ENCODE measurements around the gene GK.

GK gene

DNA sequence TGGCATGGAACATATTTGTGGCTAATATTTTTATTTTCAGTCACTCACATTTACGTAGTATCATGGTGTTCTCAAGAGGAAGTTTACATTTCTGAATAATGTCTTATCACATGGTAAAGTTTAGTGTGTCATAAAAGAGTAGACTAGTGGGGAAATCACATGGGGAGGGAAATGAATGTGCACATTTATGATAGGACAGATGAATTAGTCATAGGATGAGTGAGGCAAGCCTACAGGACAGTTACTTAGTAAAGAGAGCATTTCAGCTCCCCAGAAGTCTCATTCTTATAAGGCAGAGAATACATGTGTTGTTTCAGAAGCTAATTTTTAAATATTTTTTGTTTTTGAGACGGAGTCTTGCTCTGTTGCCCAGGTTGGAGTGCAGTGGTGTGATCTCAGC is 6.2 kb downstream of the GK start:
- H2AK5ac ChIP-seq (ENCODE audit: low read length): no peak overlapping the region
- H3K4me2 ChIP-seq (ENCODE audit: low read length): no peak overlapping the region
- no peaks in the 10 kb centered on the region for H3K9me3 ChIP-seq (ENCODE audit: insufficient read depth, low read depth, low read length)
- no peaks in the 10 kb centered on the region for H3K79me2 ChIP-seq (ENCODE audit: control insufficient read depth, insufficient read depth, low read length, poor library complexity)
- H3K27ac ChIP-seq (ENCODE audit: low read depth, low read length): no peak overlapping the region
- H3K18ac ChIP-seq (ENCODE audit: low read length): no peak overlapping the region
- H3K4ac ChIP-seq (ENCODE audit: low read depth, low read length): no peak overlapping the region
- DNase-seq: peak; percentile 7 to 29
- H2BK5ac ChIP-seq (ENCODE audit: low read depth, low read length, poor library complexity): no peak overlapping the region
- no peak overlapping the region for H2BK120ac ChIP-seq (ENCODE audit: insufficient read depth, low read length, poor library complexity)
- no peak overlapping the region for H4K91ac ChIP-seq (ENCODE audit: low read depth, low read length)
- no peaks in the 10 kb centered on the region for H3K27me3 ChIP-seq (ENCODE audit: insufficient read depth, low read length)
- no peak overlapping the region for H2AFZ ChIP-seq (ENCODE audit: insufficient read depth, low read length, poor library complexity)
- no peak overlapping the region for H2BK12ac ChIP-seq (ENCODE audit: low read length)
- no peak overlapping the region for H3K23ac ChIP-seq (ENCODE audit: low read length)
- H3K9ac ChIP-seq (ENCODE audit: low read length): no peak overlapping the region
- no CpG with 5 or more reads among the region's 2 CpGs for WGBS (ENCODE audit: extremely low coverage, insufficient coverage, insufficient read length)
- H3K4me3 ChIP-seq (ENCODE audit: low read depth, low read length): no peak overlapping the region
- no peak overlapping the region for H4K8ac ChIP-seq (ENCODE audit: low read depth, low read length)
- H3K36me3 ChIP-seq (ENCODE audit: control insufficient read depth in 1 of 2, insufficient read depth in 2 of 2, low read length in 2 of 2): no peaks in the 10 kb centered on the region
- H3K79me1 ChIP-seq (ENCODE audit: low read length): no peaks in the 10 kb centered on the region
- no peaks in the 10 kb centered on the region for H3K4me1 ChIP-seq (ENCODE audit: control insufficient read depth in 1 of 2, insufficient read depth in 2 of 2, low read length in 2 of 2)
- no peak overlapping the region for H4K12ac ChIP-seq (ENCODE audit: low read depth, low read length)
- no peak overlapping the region for H3K14ac ChIP-seq (ENCODE audit: low read length)

DNA sequence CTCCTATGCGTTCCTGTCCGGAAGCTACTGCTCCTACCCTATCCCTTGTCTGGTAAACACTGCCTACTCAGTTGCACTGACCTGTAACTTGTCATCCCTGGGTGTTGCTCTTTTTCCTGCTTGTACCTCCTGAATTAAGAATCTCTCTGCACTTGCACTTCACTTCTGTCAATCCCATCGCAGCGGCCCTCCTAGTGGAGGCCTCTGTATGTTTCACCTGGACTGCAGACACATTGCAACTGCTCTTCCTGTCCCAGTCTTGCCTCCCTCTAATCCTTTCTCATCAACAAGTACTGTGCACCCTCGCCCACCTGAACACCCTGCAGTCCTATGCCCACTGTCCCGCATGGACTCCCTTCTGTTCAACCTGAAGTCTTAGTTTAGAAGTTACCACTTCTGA is 8.0 kb downstream of the GK start:
- Histone ChIP-seq H3K9me3 (ENCODE audit: insufficient read depth, low read depth, low read length) (no peaks in the 10 kb centered on the region), H3K18ac (ENCODE audit: low read length) (no peak overlapping the region), H4K91ac (ENCODE audit: low read depth, low read length) (no peak overlapping the region), H2AK5ac (ENCODE audit: low read length) (no peak overlapping the region), H3K79me2 (ENCODE audit: control insufficient read depth, insufficient read depth, low read length, poor library complexity) (no peaks in the 10 kb centered on the region), H2BK12ac (ENCODE audit: low read length) (no peak overlapping the region), H3K14ac (ENCODE audit: low read length) (no peak overlapping the region), H3K4me3 (ENCODE audit: low read depth, low read length) (no peak overlapping the region), H4K8ac (ENCODE audit: low read depth, low read length) (no peak overlapping the region), H4K12ac (ENCODE audit: low read depth, low read length) (no peak overlapping the region), H2BK120ac (ENCODE audit: insufficient read depth, low read length, poor library complexity) (no peak overlapping the region), H2AFZ (ENCODE audit: insufficient read depth, low read length, poor library complexity) (no peak overlapping the region), H3K9ac (ENCODE audit: low read length) (no peak overlapping the region), H3K23ac (ENCODE audit: low read length) (no peak overlapping the region), H3K4me2 (ENCODE audit: low read length) (no peak overlapping the region), H3K79me1 (ENCODE audit: low read length) (no peaks in the 10 kb centered on the region), H3K27me3 (ENCODE audit: insufficient read depth, low read length) (no peaks in the 10 kb centered on the region), H3K36me3 (ENCODE audit: control insufficient read depth in 1 of 2, insufficient read depth in 2 of 2, low read length in 2 of 2) (no peaks in the 10 kb centered on the region), H3K4ac (ENCODE audit: low read depth, low read length) (no peak overlapping the region), H2BK5ac (ENCODE audit: low read depth, low read length, poor library complexity) (no peak overlapping the region), H3K27ac (ENCODE audit: low read depth, low read length) (no peak overlapping the region), H3K4me1 (ENCODE audit: control insufficient read depth in 1 of 2, insufficient read depth in 2 of 2, low read length in 2 of 2) (no peaks in the 10 kb centered on the region)
- no CpG with 5 or more reads among the region's 6 CpGs for WGBS (ENCODE audit: extremely low coverage, insufficient coverage, insufficient read length)
- no peak for DNase-seq

DNA sequence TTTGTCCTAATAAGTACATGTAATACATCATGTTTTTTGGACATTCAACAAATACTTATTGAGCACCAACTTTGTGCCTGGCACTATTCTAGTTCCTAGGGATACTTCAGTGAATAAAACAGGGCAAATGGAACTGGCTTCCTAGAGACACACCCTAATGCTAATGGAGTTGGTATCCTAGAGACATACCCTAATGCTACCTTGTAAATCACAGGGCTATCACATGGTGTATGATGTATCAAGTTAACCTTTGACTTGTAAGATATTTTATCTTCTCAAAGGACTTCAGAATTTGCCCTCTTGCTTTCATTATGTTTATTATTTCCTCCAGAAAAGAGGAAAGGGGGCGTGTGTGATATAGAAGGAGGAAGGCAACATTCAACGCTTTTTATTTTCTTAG is 10.1 kb downstream of the GK start:
- H3K9ac ChIP-seq (ENCODE audit: low read length): no peak overlapping the region
- no peak overlapping the region for H3K14ac ChIP-seq (ENCODE audit: low read length)
- no peaks in the 10 kb centered on the region for H3K4me1 ChIP-seq (ENCODE audit: control insufficient read depth in 1 of 2, insufficient read depth in 2 of 2, low read length in 2 of 2)
- no peak overlapping the region for H3K4me2 ChIP-seq (ENCODE audit: low read length)
- no peak overlapping the region for H2BK12ac ChIP-seq (ENCODE audit: low read length)
- H2AK5ac ChIP-seq (ENCODE audit: low read length): no peak overlapping the region
- H3K27me3 ChIP-seq (ENCODE audit: insufficient read depth, low read length): no peaks in the 10 kb centered on the region
- no peak overlapping the region for H4K12ac ChIP-seq (ENCODE audit: low read depth, low read length)
- no peak overlapping the region for H3K4ac ChIP-seq (ENCODE audit: low read depth, low read length)
- no peak overlapping the region for H3K23ac ChIP-seq (ENCODE audit: low read length)
- DNase-seq: no peak
- no peak overlapping the region for H3K4me3 ChIP-seq (ENCODE audit: low read depth, low read length)
- H3K36me3 ChIP-seq (ENCODE audit: control insufficient read depth in 1 of 2, insufficient read depth in 2 of 2, low read length in 2 of 2): no peaks in the 10 kb centered on the region
- no peak overlapping the region for H2BK120ac ChIP-seq (ENCODE audit: insufficient read depth, low read length, poor library complexity)
- no peak overlapping the region for H3K27ac ChIP-seq (ENCODE audit: low read depth, low read length)
- H3K79me1 ChIP-seq (ENCODE audit: low read length): no peaks in the 10 kb centered on the region
- H4K91ac ChIP-seq (ENCODE audit: low read depth, low read length): no peak overlapping the region
- H2AFZ ChIP-seq (ENCODE audit: insufficient read depth, low read length, poor library complexity): no peak overlapping the region
- H2BK5ac ChIP-seq (ENCODE audit: low read depth, low read length, poor library complexity): no peak overlapping the region
- no peak overlapping the region for H4K8ac ChIP-seq (ENCODE audit: low read depth, low read length)
- H3K18ac ChIP-seq (ENCODE audit: low read length): no peak overlapping the region
- no peaks in the 10 kb centered on the region for H3K9me3 ChIP-seq (ENCODE audit: insufficient read depth, low read depth, low read length)
- no CpG with 5 or more reads among the region's 2 CpGs for WGBS (ENCODE audit: extremely low coverage, insufficient coverage, insufficient read length)
- H3K79me2 ChIP-seq (ENCODE audit: control insufficient read depth, insufficient read depth, low read length, poor library complexity): no peaks in the 10 kb centered on the region

DNA sequence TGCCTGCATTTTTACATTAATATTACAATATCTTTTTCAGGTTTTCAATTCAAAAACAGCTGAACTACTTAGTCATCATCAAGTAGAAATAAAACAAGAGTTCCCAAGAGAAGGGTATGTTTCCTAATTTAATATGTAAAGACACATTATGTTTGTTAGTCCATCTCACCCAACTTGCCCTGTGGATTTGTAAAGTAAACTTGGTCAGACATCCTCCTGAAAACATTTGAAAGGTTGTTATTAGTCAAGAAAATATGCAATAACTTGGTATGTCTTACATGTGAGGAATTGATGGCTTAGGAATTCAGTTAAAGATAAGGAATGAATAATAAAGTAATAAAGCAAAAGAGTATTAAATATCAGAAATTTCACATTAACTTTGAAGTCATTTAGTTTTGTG is 12.2 kb downstream of the GK start:
- no peak overlapping the region for H2BK120ac ChIP-seq (ENCODE audit: insufficient read depth, low read length, poor library complexity)
- H4K12ac ChIP-seq (ENCODE audit: low read depth, low read length): no peak overlapping the region
- H3K27ac ChIP-seq (ENCODE audit: low read depth, low read length): no peak overlapping the region
- no peak overlapping the region for H3K9ac ChIP-seq (ENCODE audit: low read length)
- no peak overlapping the region for H2AFZ ChIP-seq (ENCODE audit: insufficient read depth, low read length, poor library complexity)
- H3K4me3 ChIP-seq (ENCODE audit: low read depth, low read length): no peak overlapping the region
- H3K18ac ChIP-seq (ENCODE audit: low read length): no peak overlapping the region
- no peak overlapping the region for H2BK5ac ChIP-seq (ENCODE audit: low read depth, low read length, poor library complexity)
- H3K23ac ChIP-seq (ENCODE audit: low read length): no peak overlapping the region
- no peaks in the 10 kb centered on the region for H3K36me3 ChIP-seq (ENCODE audit: control insufficient read depth in 1 of 2, insufficient read depth in 2 of 2, low read length in 2 of 2)
- no peak overlapping the region for H2AK5ac ChIP-seq (ENCODE audit: low read length)
- H3K79me2 ChIP-seq (ENCODE audit: control insufficient read depth, insufficient read depth, low read length, poor library complexity): no peaks in the 10 kb centered on the region
- H4K8ac ChIP-seq (ENCODE audit: low read depth, low read length): no peak overlapping the region
- H3K4me1 ChIP-seq (ENCODE audit: control insufficient read depth in 1 of 2, insufficient read depth in 2 of 2, low read length in 2 of 2): no peaks in the 10 kb centered on the region
- H3K9me3 ChIP-seq (ENCODE audit: insufficient read depth, low read depth, low read length): no peaks in the 10 kb centered on the region
- no peak overlapping the region for H3K14ac ChIP-seq (ENCODE audit: low read length)
- H3K27me3 ChIP-seq (ENCODE audit: insufficient read depth, low read length): no peaks in the 10 kb centered on the region
- no peak overlapping the region for H4K91ac ChIP-seq (ENCODE audit: low read depth, low read length)
- no peak overlapping the region for H3K4ac ChIP-seq (ENCODE audit: low read depth, low read length)
- no peak overlapping the region for H3K4me2 ChIP-seq (ENCODE audit: low read length)
- DNase-seq: no peak
- H2BK12ac ChIP-seq (ENCODE audit: low read length): no peak overlapping the region
- no peaks in the 10 kb centered on the region for H3K79me1 ChIP-seq (ENCODE audit: low read length)

DNA sequence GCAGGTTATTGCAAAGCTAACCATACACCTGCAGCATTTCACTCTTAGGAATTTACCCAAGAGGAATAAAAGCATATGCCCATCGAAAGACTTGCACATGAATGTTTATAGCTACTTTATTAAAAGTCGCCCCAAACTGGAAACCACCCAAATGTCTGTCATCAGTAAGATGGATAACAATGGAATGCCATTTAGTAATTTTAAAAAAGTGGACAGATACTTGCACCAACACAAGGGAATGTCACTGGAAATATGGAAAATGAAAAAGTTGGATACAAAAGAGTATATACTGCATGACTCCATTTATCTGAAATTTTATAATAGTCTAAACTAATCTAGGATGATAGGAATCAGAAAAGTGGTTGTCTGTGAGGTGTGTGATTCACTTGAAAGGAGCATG is 12.9 kb downstream of the GK start:
- Histone ChIP-seq H3K9me3 (ENCODE audit: insufficient read depth, low read depth, low read length) (no peaks in the 10 kb centered on the region), H3K36me3 (ENCODE audit: control insufficient read depth in 1 of 2, insufficient read depth in 2 of 2, low read length in 2 of 2) (no peaks in the 10 kb centered on the region), H2AFZ (ENCODE audit: insufficient read depth, low read length, poor library complexity) (no peak overlapping the region), H3K4me1 (ENCODE audit: control insufficient read depth in 1 of 2, insufficient read depth in 2 of 2, low read length in 2 of 2) (no peaks in the 10 kb centered on the region), H4K8ac (ENCODE audit: low read depth, low read length) (no peak overlapping the region), H4K12ac (ENCODE audit: low read depth, low read length) (no peak overlapping the region), H2BK5ac (ENCODE audit: low read depth, low read length, poor library complexity) (no peak overlapping the region), H3K79me1 (ENCODE audit: low read length) (no peaks in the 10 kb centered on the region), H3K27me3 (ENCODE audit: insufficient read depth, low read length) (no peaks in the 10 kb centered on the region), H3K23ac (ENCODE audit: low read length) (no peak overlapping the region), H2BK120ac (ENCODE audit: insufficient read depth, low read length, poor library complexity) (no peak overlapping the region), H3K4ac (ENCODE audit: low read depth, low read length) (no peak overlapping the region), H3K27ac (ENCODE audit: low read depth, low read length) (no peak overlapping the region), H3K4me3 (ENCODE audit: low read depth, low read length) (no peak overlapping the region), H2AK5ac (ENCODE audit: low read length) (no peak overlapping the region), H3K79me2 (ENCODE audit: control insufficient read depth, insufficient read depth, low read length, poor library complexity) (no peaks in the 10 kb centered on the region), H3K18ac (ENCODE audit: low read length) (no peak overlapping the region), H2BK12ac (ENCODE audit: low read length) (no peak overlapping the region), H4K91ac (ENCODE audit: low read depth, low read length) (no peak overlapping the region), H3K9ac (ENCODE audit: low read length) (no peak overlapping the region), H3K14ac (ENCODE audit: low read length) (no peak overlapping the region), H3K4me2 (ENCODE audit: low read length) (no peak overlapping the region)
- no peak for DNase-seq
- WGBS (ENCODE audit: extremely low coverage, insufficient coverage, insufficient read length): no CpG with 5 or more reads among the region's 2 CpGs
